AG04449 (cell line): ENCODE data around the gene C20orf204.

Experiments
- CTCF ChIA-PET: fragments of 350-600 bp; formaldehyde crosslinking; extraction: SDS; loops from one replicate; lab custom pipeline; 2021; ENCODE audit warnings: antibody characterized with exemption; lab: Yijun Ruan, JAX
- POLR2A ChIA-PET: fragments of 400-600, 350-600 bp; formaldehyde crosslinking; extraction: SDS; loops from one replicate; lab custom pipeline; 2020; ENCODE audit warnings: antibody characterized with exemption, inconsistent platforms; lab: Yijun Ruan, JAX
- DNase-seq: peaks from one replicate; pipeline ENCODE4 v3.0.0-alpha.2; 2010; ENCODE audit warnings: low read depth, low spot score
- H3K4me3 ChIP-seq: 2 replicates; pipeline ENCODE4 v1.5.1; 2011; ENCODE audit warnings: low read depth, mild to moderate bottlenecking, control low read depth, low read length
- CTCF ChIP-seq: IDR thresholded peaks from one replicate; pipeline ENCODE4 v1.5.1; 2011; ENCODE audit warnings: mild to moderate bottlenecking, moderate library complexity, low read length, control low read depth, inconsistent platforms; ENCODE audit not compliant: insufficient read depth; ENCODE audit errors: missing control alignments

The C20orf204 gene

GRCh38 chr20:64035933-64036345 is at the start of gene C20orf204:
TSS of gene C20orf204 (plus strand) at chr20:64036182. CDS start at chr20:64036324, 142 bp downstream.
- no peak for DNase-seq
- ChIA-PET CTCF (interaction anchor here (0.9 to 5.9 kb wide), 3 partner anchors 51 to 85 kb away, joined by 3 to 69 read pairs (median 4); partner anchors contain the start of gene PRPF6), POLR2A (interaction anchor here (1.1 kb wide), 1 partner anchor 27 kb away, joined by 3 read pairs; the partner anchor contains the start of gene TCEA2)
- no peak within 1 kb of the TSS for H3K4me3 ChIP-seq
- no peak for TF ChIP-seq CTCF

DNA sequence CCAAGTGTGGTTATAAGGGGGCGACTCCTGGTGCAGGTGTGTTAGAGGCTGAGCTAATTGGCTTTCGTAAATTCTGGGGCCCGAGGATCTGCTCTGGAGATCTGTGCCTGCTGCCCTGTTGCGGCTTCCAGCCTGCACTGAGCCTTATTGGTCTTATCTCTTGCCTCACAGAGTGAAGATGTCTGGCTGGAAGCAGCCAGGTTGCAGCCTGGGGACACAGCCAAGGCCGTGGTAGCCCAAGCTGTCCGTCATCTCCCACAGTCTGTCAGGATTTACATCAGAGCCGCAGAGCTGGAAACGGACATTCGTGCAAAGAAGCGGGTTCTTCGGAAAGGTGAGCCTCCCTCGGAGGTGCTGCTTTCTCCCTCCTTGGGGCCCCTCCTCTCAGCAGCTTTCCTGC is 35.1 kb upstream of the C20orf204 start:
- ChIA-PET CTCF (interaction anchor here (1.2 kb wide), 1 partner anchor 9 kb away, joined by 4 read pairs; no protein-coding TSS in a partner anchor), POLR2A (interaction anchor here (0.8 kb wide), 1 partner anchor 13 kb away, joined by 3 read pairs; no protein-coding TSS in a partner anchor)
- no peak overlapping the region for H3K4me3 ChIP-seq
- DNase-seq, result no peak
- no peak for TF ChIP-seq CTCF

DNA sequence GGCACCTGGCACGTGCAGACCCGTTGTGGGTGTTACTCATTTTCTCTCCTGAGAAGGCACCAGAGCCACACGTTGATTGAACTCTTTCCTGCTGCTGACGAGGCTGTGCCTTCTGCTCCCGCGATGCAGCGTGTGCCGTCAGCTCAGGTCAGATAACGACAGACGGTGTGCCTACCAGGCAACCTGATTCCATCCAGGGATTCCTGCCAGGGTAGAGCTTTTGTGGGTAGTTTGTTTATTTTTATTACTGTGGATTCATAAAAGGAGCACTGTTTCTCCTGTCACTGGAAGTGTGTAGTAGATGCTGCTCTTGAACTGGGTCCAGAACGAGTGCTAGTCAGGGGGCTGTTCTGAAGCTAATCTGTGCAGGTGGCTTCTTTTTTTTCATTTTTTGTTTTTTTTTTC is 34.4 kb upstream of the C20orf204 start:
- DNase-seq, result no peak
- ChIA-PET POLR2A (interaction anchor here (0.6 kb wide), 1 partner anchor 27 kb away, joined by 3 read pairs; no protein-coding TSS in a partner anchor), CTCF (interaction anchor here (1.2 kb wide), 1 partner anchor 10 kb away, joined by 4 read pairs; no protein-coding TSS in a partner anchor)

DNA sequence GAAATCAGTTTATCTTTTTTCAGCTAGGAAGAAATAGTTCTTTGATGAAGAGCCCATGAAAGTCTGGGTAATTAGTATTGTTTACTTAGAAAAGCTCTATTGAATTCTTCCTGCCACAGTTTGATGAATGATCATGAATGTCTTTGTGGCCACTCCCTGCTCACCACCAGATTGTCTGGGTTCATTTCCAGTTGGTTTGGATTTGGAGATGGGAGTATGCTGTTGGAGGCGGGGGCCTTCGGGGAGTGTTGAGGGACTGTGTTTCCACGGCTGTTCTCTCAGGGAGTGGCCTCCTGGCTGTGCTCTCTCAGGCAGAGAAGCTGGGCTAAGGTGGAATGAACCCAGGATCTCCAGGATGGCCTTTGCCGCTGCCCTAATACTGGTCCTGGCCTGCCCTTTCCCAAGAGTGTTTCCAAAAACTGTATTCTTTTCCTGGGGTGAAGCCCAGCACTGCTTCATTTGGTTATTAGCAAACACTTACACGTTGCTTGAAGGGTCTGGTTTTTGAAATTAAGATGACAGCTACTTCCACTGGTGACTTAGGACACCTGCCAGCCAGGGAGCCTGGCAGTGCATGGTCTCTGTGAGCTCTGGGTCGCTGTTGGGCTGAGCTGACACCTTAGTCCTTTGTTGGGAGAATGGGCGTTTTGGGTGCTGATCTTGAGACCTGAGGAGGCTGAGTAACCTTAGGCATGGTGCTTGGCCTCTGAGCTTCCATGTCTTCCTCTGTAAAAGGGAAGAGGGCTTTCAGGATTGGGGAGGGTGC is 31.8 kb upstream of the C20orf204 start:
- no peak for DNase-seq
- no peak overlapping the region for H3K4me3 ChIP-seq
- ChIA-PET POLR2A (no interaction called here), CTCF (interaction anchor here (0.8 to 2.2 kb wide), 6 partner anchors 19 to 466 kb away, joined by 3 to 11 read pairs (median 4); partner anchors contain the start of gene PRPF6)
- TF ChIP-seq CTCF, result no peak

More for the DNA sequence above, 34.4 kb upstream of the C20orf204 start:
- H3K4me3 ChIP-seq, result no peak overlapping the region
- TF ChIP-seq CTCF, result no peak

DNA sequence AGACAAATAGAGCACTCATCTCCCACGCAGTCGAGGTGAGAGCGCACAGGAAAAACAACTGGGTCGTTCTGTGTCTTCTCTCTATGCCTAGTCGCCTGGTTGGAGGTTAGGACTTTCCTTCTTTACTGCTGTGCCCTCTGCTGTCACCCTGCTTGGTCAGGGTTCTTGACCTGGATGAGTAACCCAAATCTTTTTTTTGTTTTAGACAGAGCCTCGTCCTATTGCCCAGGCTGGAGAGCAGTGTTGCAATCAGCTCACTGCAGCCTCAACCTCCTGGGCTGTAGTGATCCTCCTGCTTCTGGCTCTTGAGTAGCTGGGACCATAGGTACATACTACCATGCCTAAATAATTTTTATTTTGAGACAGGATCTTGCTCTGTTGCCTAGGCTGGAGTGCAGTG is 30.6 kb upstream of the C20orf204 start:
- POLR2A ChIA-PET, result no interaction called here
- no peak for DNase-seq
- TF ChIP-seq CTCF, result no peak
- H3K4me3 ChIP-seq, result no peak overlapping the region
- CTCF ChIA-PET, result interaction anchor here (1.6 to 2.2 kb wide), 3 partner anchors 20 to 52 kb away, joined by 3 to 11 read pairs (median 3); partner anchors contain the start of gene PRPF6

GRCh38 chr20:64006490-64006889 is 29.5 kb upstream of the C20orf204 start:
- DNase-seq, result no peak
- no peak overlapping the region for H3K4me3 ChIP-seq
- POLR2A ChIA-PET, result no interaction called here
- no peak for TF ChIP-seq CTCF
- CTCF ChIA-PET, result interaction anchor here (1.2 to 1.6 kb wide), 3 partner anchors 26 to 51 kb away, joined by 3 to 4 read pairs (median 3); no protein-coding TSS in a partner anchor
